IgD-negative memory B cell (primary cell): ENCODE results near the gene PCDHGA11. TPM values are rescaled to one million over a fixed set of nuclear protein-coding genes. Genes with fewer than 3 reads are reported as not detected.
"Not testable (repeated sequence)": the region's sequence is repeated elsewhere in the genome, so short reads cannot be mapped to it uniquely, and the experiment has no call there.

Experiments
- H3K27ac Mint-ChIP-seq, 3 donors: one replicate each; pipeline ENCODE4 v1.8.0; 2020 to 2022; ENCODE audit warnings: mild to moderate bottlenecking in 3 of 3, mixed read lengths in 3 of 3, moderate library complexity in 1 of 3
- H3K27me3 Mint-ChIP-seq: one replicate; pipeline ENCODE4 v1.8.0; 2021; ENCODE audit warnings: mixed read lengths
- H3K36me3 Mint-ChIP-seq: one replicate; pipeline ENCODE4 v1.8.0; 2020; ENCODE audit warnings: mild to moderate bottlenecking, mixed read lengths
- H3K4me1 Mint-ChIP-seq, 3 donors: one replicate each; pipeline ENCODE4 v1.8.0; 2020 to 2022; ENCODE audit warnings: mixed read lengths in 3 of 3, mild to moderate bottlenecking in 1 of 3
- H3K4me3 Mint-ChIP-seq, 4 donors: one replicate each; pipeline ENCODE4 v1.8.0; 2020 to 2022; ENCODE audit warnings: mild to moderate bottlenecking in 4 of 4, mixed read lengths in 4 of 4, moderate library complexity in 3 of 4
- H3K9me3 Mint-ChIP-seq, 3 donors: one replicate each; pipeline ENCODE4 v1.8.0; 2020 to 2021; ENCODE audit warnings: mixed read lengths in 3 of 3, mild to moderate bottlenecking in 1 of 3
- polyA plus RNA-seq: library from polyadenylated mRNA; unstranded; fragments of 300-500 nt; fragmentation: Illumina TruSeq; gene quantifications from one replicate; pipeline ENCODE4 v1.2.3, GENCODE V29; 2021

Gene PCDHGA11
- polyA plus RNA-seq, 1 donor from 2014 or later, result 0.15 TPM

DNA sequence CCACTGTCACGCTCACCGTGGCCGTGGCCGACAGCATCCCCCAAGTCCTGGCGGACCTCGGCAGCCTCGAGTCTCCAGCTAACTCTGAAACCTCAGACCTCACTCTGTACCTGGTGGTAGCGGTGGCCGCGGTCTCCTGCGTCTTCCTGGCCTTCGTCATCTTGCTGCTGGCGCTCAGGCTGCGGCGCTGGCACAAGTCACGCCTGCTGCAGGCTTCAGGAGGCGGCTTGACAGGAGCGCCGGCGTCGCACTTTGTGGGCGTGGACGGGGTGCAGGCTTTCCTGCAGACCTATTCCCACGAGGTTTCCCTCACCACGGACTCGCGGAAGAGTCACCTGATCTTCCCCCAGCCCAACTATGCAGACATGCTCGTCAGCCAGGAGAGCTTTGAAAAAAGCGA, 11.9 kb downstream of the PCDHGA11 start:
- Mint-ChIP-seq H3K9me3 (peaks cover 7 to 20% (median 16%) of the 10 kb centered on the region in 3 donors), H3K4me3 (peak overlapping the region in 2 of 4 donors; percentile 32 to 63), H3K27ac (peak overlapping the region in 1 of 3 donors; percentile 45), H3K27me3 (peaks cover 14% of the 10 kb centered on the region)
- not testable (repeated sequence) for H3K4me1 Mint-ChIP-seq, H3K36me3 Mint-ChIP-seq

DNA sequence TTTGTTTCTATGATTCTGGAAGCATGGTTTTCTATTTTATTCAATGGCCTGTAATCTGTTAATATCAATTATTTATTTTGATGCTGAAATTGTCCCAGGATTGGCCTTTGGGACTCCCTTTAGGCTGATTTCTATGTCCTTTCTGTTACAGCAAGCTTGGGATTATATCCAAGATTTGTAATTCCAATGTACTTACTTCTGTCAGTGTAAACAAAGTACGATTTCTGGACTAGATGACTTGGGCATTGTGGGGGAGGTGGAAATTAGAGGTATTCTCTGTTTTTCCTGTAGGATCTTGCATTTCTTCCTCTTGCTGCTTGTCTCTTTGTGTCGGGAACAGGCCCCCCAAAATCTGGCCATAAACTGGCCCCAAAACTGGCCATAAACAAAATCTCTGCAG, 13.2 kb downstream of the PCDHGA11 start:
- Mint-ChIP-seq H3K27me3 (peaks cover 10% of the 10 kb centered on the region), H3K27ac (peak overlapping the region in 1 of 3 donors; percentile 40), H3K4me1 (peaks cover 2 to 10% (median 3%) of the 10 kb centered on the region in 3 donors), H3K36me3 (peaks cover 2% of the 10 kb centered on the region), H3K9me3 (peaks cover 7 to 19% (median 13%) of the 10 kb centered on the region in 3 donors), H3K4me3 (no peak overlapping the region)

DNA sequence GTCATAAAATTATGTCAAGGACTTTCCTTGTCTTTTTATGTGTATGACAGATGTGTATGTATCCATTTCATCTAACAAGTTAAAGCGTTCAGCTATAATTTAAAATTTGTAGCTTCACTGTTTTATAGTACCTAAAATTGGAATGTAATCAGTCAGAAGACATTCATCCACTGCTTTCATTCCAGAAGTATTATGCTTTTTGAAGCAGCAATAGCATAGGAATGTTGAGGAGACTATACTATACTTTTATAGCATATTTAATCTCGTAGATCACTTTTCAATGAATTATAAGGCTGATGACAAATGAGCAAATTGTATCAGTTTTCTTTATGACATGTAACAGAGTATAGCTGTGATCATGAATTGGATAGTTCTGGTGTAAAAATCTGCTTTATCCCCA, 16.4 kb downstream of the PCDHGA11 start:
- Mint-ChIP-seq H3K27me3 (peaks cover 5% of the 10 kb centered on the region), H3K4me3 (no peak overlapping the region), H3K36me3 (peaks cover 2% of the 10 kb centered on the region), H3K27ac (no peak overlapping the region), H3K9me3 (peaks cover 8 to 9% (median 8%) of the 10 kb centered on the region in 3 donors), H3K4me1 (peaks cover 0 to 2% (median 0%) of the 10 kb centered on the region in 3 donors)

DNA sequence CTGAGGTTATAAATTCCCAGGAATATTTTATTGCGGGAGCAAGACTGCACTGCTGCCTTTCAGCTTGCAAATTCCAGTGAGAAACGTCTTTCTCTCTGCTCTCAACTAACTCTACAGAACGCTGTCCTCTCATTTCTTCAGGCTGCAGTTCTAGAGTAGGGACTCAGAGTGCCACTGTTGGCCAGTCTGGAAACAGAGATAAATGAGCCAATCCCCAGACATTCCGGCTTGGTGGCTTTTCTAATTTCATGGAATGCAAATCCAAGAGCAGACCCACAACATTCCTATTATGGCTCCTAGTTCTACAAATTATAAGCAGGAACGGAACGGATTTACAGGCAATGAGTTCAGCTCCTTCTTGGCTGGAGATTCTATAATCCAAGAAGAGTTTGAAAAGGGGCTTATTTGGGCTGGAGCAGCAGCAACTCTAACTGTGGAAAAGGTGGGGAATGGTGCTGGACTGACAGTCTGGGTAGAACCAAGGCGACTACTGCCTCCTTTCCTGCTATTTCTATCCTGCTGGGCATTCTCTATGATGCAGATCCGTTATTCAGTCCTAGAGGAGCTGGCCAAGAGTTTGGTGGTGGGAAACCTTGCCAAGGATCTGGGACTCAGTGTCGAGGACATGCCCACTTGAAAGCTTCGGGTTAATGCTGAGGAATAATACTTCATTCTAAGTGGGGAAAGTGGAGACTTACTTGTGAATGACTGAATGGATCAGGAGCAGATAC, 18.7 kb downstream of the PCDHGA11 start:
- H3K9me3 Mint-ChIP-seq, result peaks cover 0 to 6% (median 2%) of the 10 kb centered on the region in 3 donors
- no peak overlapping the region for H3K4me3 Mint-ChIP-seq
- peak overlapping the region in 1 of 3 donors; percentile 17 for H3K27ac Mint-ChIP-seq
- peaks cover 3 to 5% (median 3%) of the 10 kb centered on the region in 3 donors for H3K4me1 Mint-ChIP-seq
- H3K27me3 Mint-ChIP-seq, result peaks cover 2% of the 10 kb centered on the region
- H3K36me3 Mint-ChIP-seq, result no peaks in the 10 kb centered on the region

DNA sequence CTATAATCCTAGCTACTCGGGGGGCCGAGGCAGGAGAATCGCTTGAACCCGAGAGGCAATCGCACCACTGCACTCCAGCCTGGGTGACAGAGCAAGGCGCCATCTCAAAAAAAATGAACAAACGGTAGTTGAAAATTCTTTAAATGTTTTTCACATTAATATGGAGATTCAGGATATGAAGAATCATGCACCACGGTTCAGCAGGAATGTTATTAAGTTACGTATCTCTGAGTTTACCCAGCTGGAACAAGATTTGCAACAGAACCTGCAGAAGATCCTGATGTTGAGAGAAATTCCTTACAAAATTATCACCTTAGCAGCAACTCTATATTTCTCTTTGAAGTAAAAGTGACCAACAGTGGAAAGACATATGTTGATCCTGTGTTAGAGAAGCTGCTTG, 19.5 kb downstream of the PCDHGA11 start:
- Mint-ChIP-seq H3K4me1 (peaks cover 3 to 5% (median 3%) of the 10 kb centered on the region in 3 donors), H3K4me3 (no peak overlapping the region), H3K27me3 (peaks cover 2% of the 10 kb centered on the region), H3K9me3 (peaks cover 0 to 5% (median 2%) of the 10 kb centered on the region in 3 donors), H3K36me3 (no peaks in the 10 kb centered on the region), H3K27ac (peak overlapping the region in 1 of 3 donors; percentile 17)

DNA sequence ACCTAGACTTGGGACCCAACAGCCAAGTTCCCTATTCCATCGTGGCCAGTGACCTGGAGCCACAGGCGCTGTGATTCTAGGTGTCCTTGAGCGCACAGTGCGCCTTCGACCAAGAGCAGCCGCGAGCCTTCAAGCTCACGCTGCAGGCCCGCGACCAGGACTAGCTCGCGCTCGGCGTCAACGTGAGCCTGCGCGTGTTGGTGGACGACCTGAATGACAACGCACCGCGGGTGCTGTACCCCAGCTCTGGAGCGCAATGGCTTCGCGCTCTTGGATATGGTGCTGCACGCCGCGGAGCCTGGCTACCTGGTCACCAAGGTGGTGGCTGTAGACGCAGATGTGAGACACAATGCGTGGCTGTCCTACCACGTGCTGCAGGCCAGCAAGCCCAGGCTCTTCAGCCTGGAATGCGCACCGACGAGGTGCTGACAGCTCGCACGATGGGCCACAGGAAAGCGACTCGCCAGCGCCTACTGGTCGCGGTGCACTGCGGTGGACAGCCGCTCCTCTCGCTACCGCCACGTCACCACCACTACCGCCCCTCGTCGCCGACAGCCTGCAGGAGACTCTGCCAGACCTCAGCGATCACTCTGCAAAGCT, 20.8 kb downstream of the PCDHGA11 start:
- Mint-ChIP-seq H3K4me1 (peaks cover 3 to 5% (median 3%) of the 10 kb centered on the region in 3 donors), H3K27me3 (peaks cover 4% of the 10 kb centered on the region), H3K27ac (peak overlapping the region in 1 of 3 donors; percentile 80)

GRCh38 chr5:141465351-141465750, 44.5 kb downstream of the PCDHGA11 start:
- H3K27me3 Mint-ChIP-seq, result peaks cover 2% of the 10 kb centered on the region
- no peaks in the 10 kb centered on the region for H3K4me1 Mint-ChIP-seq
- no peak overlapping the region for H3K4me3 Mint-ChIP-seq
- H3K36me3 Mint-ChIP-seq, result peaks cover 2% of the 10 kb centered on the region
- H3K27ac Mint-ChIP-seq, result no peak overlapping the region
- H3K9me3 Mint-ChIP-seq, result peaks cover 2 to 6% (median 6%) of the 10 kb centered on the region in 3 donors

More for the DNA sequence above, 20.8 kb downstream of the PCDHGA11 start:
- peaks cover 0 to 5% (median 2%) of the 10 kb centered on the region in 3 donors for H3K9me3 Mint-ChIP-seq
- no peak overlapping the region for H3K4me3 Mint-ChIP-seq
- H3K36me3 Mint-ChIP-seq, result no peaks in the 10 kb centered on the region

Other genes starting within 250 kb of the PCDHGA11 start
- gene PCDHB7, start 248.4 kb upstream of the PCDHGA11 start, polyA plus RNA-seq, result not detected
- gene PCDHB8, start 243.3 kb upstream of the PCDHGA11 start, polyA plus RNA-seq, result not detected
- not detected for gene PCDHB16, start 238.7 kb upstream of the PCDHGA11 start, polyA plus RNA-seq
- gene PCDHB9, start 233.9 kb upstream of the PCDHGA11 start, polyA plus RNA-seq, result 0.31 TPM
- gene PCDHB10, start 228.7 kb upstream of the PCDHGA11 start, polyA plus RNA-seq, result not detected
- not detected for gene PCDHB11, start 221.4 kb upstream of the PCDHGA11 start, polyA plus RNA-seq
- not detected for gene PCDHB12, start 212.3 kb upstream of the PCDHGA11 start, polyA plus RNA-seq
- gene PCDHB13, start 207.1 kb upstream of the PCDHGA11 start, polyA plus RNA-seq, result 0.05 TPM
- gene PCDHB14, start 197.7 kb upstream of the PCDHGA11 start, polyA plus RNA-seq, result not detected
- not detected for gene PCDHB15, start 175.7 kb upstream of the PCDHGA11 start, polyA plus RNA-seq
- gene SLC25A2, start 117.0 kb upstream of the PCDHGA11 start, polyA plus RNA-seq, result not detected
- 216 TPM for gene TAF7, start 100.3 kb upstream of the PCDHGA11 start, polyA plus RNA-seq
- gene PCDHGA1, start 90.5 kb upstream of the PCDHGA11 start, polyA plus RNA-seq, result not detected
- not detected for gene PCDHGA2, start 82.3 kb upstream of the PCDHGA11 start, polyA plus RNA-seq
- 0.23 TPM for gene PCDHGA3, start 77.2 kb upstream of the PCDHGA11 start, polyA plus RNA-seq
- gene PCDHGB1, start 71.0 kb upstream of the PCDHGA11 start, polyA plus RNA-seq, result 0.41 TPM
- not detected for gene PCDHGA4, start 66.0 kb upstream of the PCDHGA11 start, polyA plus RNA-seq
- gene PCDHGB2, start 61.1 kb upstream of the PCDHGA11 start, polyA plus RNA-seq, result 0.21 TPM
- not detected for gene PCDHGA5, start 56.9 kb upstream of the PCDHGA11 start, polyA plus RNA-seq
- gene PCDHGB3, start 50.8 kb upstream of the PCDHGA11 start, polyA plus RNA-seq, result not detected
- gene PCDHGA6, start 47.2 kb upstream of the PCDHGA11 start, polyA plus RNA-seq, result 0.08 TPM
- gene PCDHGA7, start 38.3 kb upstream of the PCDHGA11 start, polyA plus RNA-seq, result not detected
- gene PCDHGB4, start 33.4 kb upstream of the PCDHGA11 start, polyA plus RNA-seq, result 0.08 TPM
- gene PCDHGA8, start 28.4 kb upstream of the PCDHGA11 start, polyA plus RNA-seq, result not detected
- 1.9 TPM for gene PCDHGB5, start 23.1 kb upstream of the PCDHGA11 start, polyA plus RNA-seq
- gene PCDHGA9, start 18.3 kb upstream of the PCDHGA11 start, polyA plus RNA-seq, result 0.29 TPM
- gene PCDHGB6, start 13.0 kb upstream of the PCDHGA11 start, polyA plus RNA-seq, result 0.39 TPM
- 0.15 TPM for gene PCDHGA10, start 8.1 kb upstream of the PCDHGA11 start, polyA plus RNA-seq
- gene PCDHGB7, start 3.4 kb upstream of the PCDHGA11 start, polyA plus RNA-seq, result 0.21 TPM
- gene PCDHGA12, start 9.5 kb downstream of the PCDHGA11 start, polyA plus RNA-seq, result 0.59 TPM
- gene PCDHGC3, start 54.9 kb downstream of the PCDHGA11 start, polyA plus RNA-seq, result 3.9 TPM
- not detected for gene PCDHGC4, start 64.0 kb downstream of the PCDHGA11 start, polyA plus RNA-seq
- not detected for gene PCDHGC5, start 68.0 kb downstream of the PCDHGA11 start, polyA plus RNA-seq
- gene DIAPH1, start 197.9 kb downstream of the PCDHGA11 start, polyA plus RNA-seq, result 57.6 TPM
- 96.1 TPM for gene HDAC3, start 215.8 kb downstream of the PCDHGA11 start, polyA plus RNA-seq
- 5.9 TPM for gene RELL2, start 215.9 kb downstream of the PCDHGA11 start, polyA plus RNA-seq
- gene FCHSD1, start 230.4 kb downstream of the PCDHGA11 start, polyA plus RNA-seq, result 9.9 TPM